ENCODE results near the gene NTM.

GRCh38 chr11:131397675-131398074 lies 27.3 kb downstream of the NTM start:
- TF ChIP-seq, protein P1, sequence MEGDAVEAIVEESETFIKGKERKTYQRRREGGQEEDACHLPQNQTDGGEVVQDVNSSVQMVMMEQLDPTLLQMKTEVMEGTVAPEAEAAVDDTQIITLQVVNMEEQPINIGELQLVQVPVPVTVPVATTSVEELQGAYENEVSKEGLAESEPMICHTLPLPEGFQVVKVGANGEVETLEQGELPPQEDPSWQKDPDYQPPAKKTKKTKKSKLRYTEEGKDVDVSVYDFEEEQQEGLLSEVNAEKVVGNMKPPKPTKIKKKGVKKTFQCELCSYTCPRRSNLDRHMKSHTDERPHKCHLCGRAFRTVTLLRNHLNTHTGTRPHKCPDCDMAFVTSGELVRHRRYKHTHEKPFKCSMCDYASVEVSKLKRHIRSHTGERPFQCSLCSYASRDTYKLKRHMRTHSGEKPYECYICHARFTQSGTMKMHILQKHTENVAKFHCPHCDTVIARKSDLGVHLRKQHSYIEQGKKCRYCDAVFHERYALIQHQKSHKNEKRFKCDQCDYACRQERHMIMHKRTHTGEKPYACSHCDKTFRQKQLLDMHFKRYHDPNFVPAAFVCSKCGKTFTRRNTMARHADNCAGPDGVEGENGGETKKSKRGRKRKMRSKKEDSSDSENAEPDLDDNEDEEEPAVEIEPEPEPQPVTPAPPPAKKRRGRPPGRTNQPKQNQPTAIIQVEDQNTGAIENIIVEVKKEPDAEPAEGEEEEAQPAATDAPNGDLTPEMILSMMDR (IDR thresholded peaks at IDR 0.05) = no peak
- TF ChIP-seq POLR2A (IDR thresholded peaks at IDR 0.05) = no peak

All from Peyer's patch (tissue), 4 donors.